Stimulated activated naive CD8-positive, alpha-beta T cell treated with anti-CD3 and anti-CD28 coated beads, Interleukin-15, amount 100 ng/mL, for 72 hours (primary cell): Measurements from ENCODE around the gene CCDC158.
A peak's percentile ranks its signal among the peaks of the same experiment; 100 is the strongest.
"Not testable (repeated sequence)": the region's sequence is repeated elsewhere in the genome, so short reads cannot be mapped to it uniquely, and the experiment has no call there.

Experiments used
- ATAC-seq: fragments of 150-1000 bp; cut with Tn5 transposase; 2 replicates; pipeline ENCODE4 v1.10.0; 2021; ENCODE audit warnings: mild to moderate bottlenecking, moderate library complexity
- DNase-seq, 2 donors: peaks; one replicate each; pipeline ENCODE4 v3.0.0; 2021 to 2022
- H3K27ac Mint-ChIP-seq, 2 donors: one replicate each; pipeline ENCODE4 v1.8.0; 2022; ENCODE audit warnings: mild to moderate bottlenecking in 2 of 2, mixed read lengths in 2 of 2, moderate library complexity in 2 of 2
- H3K27me3 Mint-ChIP-seq: one replicate; pipeline ENCODE4 v1.8.0; 2022; ENCODE audit warnings: mixed read lengths
- H3K4me1 Mint-ChIP-seq: one replicate; pipeline ENCODE4 v1.8.0; 2022; ENCODE audit warnings: mild to moderate bottlenecking, mixed read lengths
- H3K4me3 Mint-ChIP-seq, 2 donors: one replicate each; pipeline ENCODE4 v1.8.0; 2022; ENCODE audit warnings: mild to moderate bottlenecking in 2 of 2, mixed read lengths in 2 of 2, moderate library complexity in 1 of 2
- H3K9me3 Mint-ChIP-seq, 2 donors: one replicate each; pipeline ENCODE4 v1.8.0; 2022; ENCODE audit warnings: mixed read lengths in 2 of 2

CCDC158 gene

DNA sequence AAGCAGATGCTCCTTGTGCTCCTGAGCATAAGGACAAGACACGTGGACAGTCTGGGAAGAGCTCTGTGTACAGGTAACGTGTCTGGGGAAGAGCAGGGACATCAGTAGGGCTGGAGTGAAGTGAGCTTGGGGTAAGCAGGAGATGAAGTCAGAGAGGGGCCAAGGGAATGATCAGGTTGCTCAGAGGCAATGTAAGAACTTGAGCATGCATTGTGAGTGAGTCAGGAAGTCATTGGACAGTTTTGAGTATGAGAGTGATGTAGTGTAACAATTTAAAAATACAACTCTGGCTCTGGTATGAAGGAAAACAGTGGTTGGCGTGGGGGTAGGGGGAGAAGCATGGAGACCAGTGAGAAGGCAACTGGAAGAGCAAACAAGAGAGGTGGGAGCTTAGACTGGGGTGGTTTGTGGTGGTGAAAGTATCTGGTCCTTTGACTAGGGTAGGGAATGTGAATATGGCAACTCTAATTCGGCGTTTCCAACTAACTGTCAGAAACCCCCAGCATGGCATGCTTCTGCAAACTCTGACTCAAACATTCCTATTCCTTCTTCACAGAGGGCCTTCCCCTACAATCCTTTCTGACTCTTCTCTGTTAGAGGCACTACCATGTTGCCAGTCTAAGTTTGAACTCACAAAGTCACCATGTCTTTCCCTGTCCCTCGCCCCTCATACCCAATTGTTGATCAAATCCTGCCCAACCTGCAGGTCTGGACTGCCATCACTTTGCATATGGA lies 57.2 kb downstream of the CCDC158 start:
- Mint-ChIP-seq H3K27ac (no peak overlapping the region), H3K4me3 (no peak overlapping the region), H3K27me3 (peaks cover 7% of the 10 kb centered on the region), H3K4me1 (no peaks in the 10 kb centered on the region), H3K9me3 (peaks cover 9 to 16% of the 10 kb centered on the region in 2 donors)
- ATAC-seq (no peak), DNase-seq (no peak)

DNA sequence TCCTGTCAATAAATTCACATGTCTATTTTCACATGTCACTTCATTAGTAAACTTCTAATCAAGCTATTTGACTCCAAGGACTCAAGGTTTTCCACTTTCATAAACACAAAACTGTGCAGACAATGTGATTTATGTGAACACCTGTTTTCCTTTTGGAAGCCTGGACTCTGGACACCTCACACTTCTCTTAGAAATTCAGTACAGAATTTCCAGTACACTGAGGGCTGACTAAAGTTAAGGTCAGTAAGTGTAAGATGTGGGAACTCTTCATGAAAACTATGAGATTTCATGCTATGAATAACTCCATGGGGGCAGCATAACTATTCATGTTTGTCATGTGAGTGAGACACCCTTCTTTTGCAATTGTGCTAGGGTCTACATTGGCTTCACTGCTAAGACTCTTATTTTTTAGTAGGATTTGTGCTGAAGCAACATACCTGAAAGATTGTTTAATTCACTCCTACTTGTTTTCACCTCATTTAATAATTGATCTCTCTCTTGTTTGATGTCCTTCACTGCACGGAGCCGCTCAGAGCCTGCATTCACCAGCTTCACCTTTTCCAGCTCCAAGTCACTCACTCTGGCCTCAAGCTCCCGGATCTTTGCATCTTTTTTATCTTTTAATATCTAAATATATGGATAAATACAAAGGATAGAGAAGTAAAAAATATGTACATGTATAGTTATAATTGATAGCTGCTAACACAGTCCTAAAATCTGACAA lies 59.1 kb downstream of the CCDC158 start:
- Mint-ChIP-seq H3K27me3 (peaks cover 7% of the 10 kb centered on the region), H3K27ac (no peak overlapping the region), H3K9me3 (peaks cover 20 to 30% of the 10 kb centered on the region in 2 donors), H3K4me1 (no peaks in the 10 kb centered on the region), H3K4me3 (no peak overlapping the region)
- DNase-seq (no peak), ATAC-seq (no peak)

DNA sequence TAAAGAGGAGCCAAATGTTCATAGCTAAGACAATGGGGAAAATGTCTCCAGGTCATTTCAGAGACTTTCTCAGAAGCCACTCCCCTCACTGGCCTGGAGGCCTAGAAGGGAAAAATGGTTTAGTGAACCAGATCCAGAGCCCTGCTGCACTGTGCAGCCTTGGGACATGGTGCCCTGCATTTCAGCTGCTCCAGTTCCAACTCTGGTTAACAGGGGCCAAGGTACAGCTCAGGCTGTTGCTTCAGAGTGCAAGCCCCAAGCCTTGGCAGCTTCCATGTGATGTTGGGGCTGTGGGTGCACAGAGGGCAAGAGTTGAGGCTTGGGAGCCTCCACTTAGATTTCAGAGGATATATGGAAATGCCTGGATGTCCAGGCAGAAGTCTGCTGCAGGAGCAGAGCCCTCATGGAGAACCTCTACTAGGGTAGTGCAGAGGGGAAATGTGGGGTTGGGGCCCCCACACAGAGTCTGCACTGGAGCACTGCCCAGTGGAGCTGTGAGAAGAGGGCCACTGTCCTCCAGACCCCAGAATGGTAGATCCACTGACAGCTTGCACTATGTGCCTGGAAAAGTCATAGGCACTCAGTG lies 61.0 kb downstream of the CCDC158 start:
- not testable (repeated sequence) for H3K27me3 Mint-ChIP-seq, ATAC-seq, DNase-seq, H3K27ac Mint-ChIP-seq, H3K4me3 Mint-ChIP-seq, H3K4me1 Mint-ChIP-seq
- H3K9me3 Mint-ChIP-seq = peaks cover 20 to 30% of the 10 kb centered on the region in 2 donors

GRCh38 chr4:76357981-76358380 lies 63.0 kb downstream of the CCDC158 start:
- H3K27me3 Mint-ChIP-seq = no peaks in the 10 kb centered on the region
- H3K4me1 Mint-ChIP-seq = no peaks in the 10 kb centered on the region
- ATAC-seq (no peak), DNase-seq (no peak)
- no peak overlapping the region for H3K27ac Mint-ChIP-seq
- H3K4me3 Mint-ChIP-seq = no peak overlapping the region
- H3K9me3 Mint-ChIP-seq = peaks cover 20 to 30% of the 10 kb centered on the region in 2 donors

DNA sequence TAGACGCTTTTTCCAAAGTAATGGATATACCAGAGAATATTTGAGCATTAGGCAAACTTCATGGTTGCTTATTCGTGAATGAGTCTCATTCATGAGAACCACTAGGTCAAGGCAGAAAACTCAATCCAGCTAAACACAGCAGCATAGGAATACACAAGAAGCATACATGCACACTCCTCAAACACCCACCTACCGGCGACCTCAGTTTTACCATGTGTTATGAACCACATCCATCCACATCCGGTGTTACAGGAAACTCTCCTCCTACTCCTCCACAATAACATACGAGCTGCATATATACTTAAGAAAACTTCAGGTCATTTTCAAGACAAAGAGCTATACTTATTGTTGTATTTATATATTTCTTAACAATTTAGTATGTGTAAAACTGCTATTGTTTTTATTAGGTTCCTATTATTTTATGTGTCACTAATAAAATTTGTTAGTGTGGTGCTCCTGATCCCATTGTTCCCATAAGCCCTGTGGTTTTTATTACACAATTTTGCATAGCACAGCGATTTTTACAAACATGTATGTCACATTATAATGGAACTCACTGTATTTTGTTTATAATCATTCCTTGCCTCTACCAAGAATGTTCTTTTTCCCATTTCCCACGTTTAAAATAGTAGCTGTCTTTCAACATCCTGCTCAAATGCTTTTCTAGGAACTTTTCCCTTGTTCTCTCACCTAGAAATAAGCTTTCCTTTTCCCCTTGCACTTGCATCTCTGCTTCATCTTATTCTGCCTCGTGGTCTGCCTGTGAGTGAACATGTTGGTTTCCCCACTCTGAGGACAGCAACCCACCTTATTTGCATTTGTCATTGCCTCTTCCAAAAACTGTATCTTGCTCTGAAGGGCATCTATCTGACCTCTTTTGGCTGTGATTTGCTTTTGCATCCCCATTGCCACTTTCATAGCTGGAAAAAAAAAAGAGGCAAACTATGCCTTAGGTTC lies 66.1 kb downstream of the CCDC158 start:
- no peak overlapping the region for H3K27ac Mint-ChIP-seq
- no peaks in the 10 kb centered on the region for H3K4me1 Mint-ChIP-seq
- H3K27me3 Mint-ChIP-seq = no peaks in the 10 kb centered on the region
- peak overlapping the region in 1 of 2 donors; percentile 26 for H3K4me3 Mint-ChIP-seq
- peaks cover 20 to 23% of the 10 kb centered on the region in 2 donors for H3K9me3 Mint-ChIP-seq
- ATAC-seq (peak; percentile 88), DNase-seq (no peak)

DNA sequence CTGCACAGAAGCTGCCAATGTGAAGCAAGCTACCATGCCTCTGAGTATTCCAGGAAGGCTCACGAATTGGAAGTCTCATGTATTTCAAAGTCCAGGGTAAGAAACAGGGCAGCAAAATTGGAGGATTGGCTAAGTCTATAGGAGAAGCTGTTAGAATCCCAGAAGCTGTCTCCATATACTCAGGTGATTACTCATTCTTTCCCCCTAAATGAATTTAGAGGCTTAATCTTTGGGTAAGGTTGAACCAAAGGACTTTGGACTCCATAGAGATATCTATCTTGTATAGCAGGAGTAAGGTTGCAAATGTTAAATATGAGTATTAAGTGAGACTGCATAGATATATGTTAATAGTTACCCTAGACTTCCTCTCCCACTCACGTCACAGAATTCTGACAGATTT lies 78.1 kb downstream of the CCDC158 start:
- Mint-ChIP-seq H3K27ac (no peak overlapping the region), H3K4me3 (no peak overlapping the region), H3K4me1 (no peaks in the 10 kb centered on the region), H3K27me3 (no peaks in the 10 kb centered on the region), H3K9me3 (peaks cover 11 to 12% of the 10 kb centered on the region in 2 donors)
- DNase-seq = no peak
- ATAC-seq = no peak

- Mint-ChIP-seq H3K27me3 (no peaks in the 10 kb centered on the region), H3K4me1 (no peaks in the 10 kb centered on the region), H3K27ac (no peak overlapping the region), H3K9me3 (peaks cover 6 to 8% of the 10 kb centered on the region in 2 donors), H3K4me3 (no peak overlapping the region)
- ATAC-seq = no peak
- no peak for DNase-seq
Observed at GRCh38 chr4:76342191-76342590, 78.8 kb downstream of the CCDC158 start.

DNA sequence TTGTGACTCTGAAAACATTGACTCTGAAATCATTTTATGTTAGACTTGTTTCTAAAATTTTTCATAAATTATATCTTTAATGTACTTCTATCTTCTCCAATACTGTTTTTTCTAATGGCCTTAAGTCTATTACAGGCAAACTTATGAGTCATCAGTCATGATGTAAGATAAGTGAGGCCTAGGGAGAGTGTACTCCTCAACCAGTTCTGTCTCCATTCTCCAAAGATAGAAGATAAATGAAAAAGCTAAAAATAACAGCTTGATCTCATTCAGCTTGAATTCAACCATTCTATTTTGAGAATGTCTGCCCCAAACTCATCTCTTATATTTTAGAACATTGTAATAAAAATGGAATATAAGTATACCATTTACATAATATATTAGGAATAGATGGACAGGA lies 79.9 kb downstream of the CCDC158 start:
- no peak overlapping the region for H3K4me3 Mint-ChIP-seq
- H3K27ac Mint-ChIP-seq = no peak overlapping the region
- no peaks in the 10 kb centered on the region for H3K4me1 Mint-ChIP-seq
- ATAC-seq (no peak), DNase-seq (no peak)
- no peaks in the 10 kb centered on the region for H3K9me3 Mint-ChIP-seq
- no peaks in the 10 kb centered on the region for H3K27me3 Mint-ChIP-seq

GRCh38 chr4:76339364-76339763 lies 81.6 kb downstream of the CCDC158 start:
- Mint-ChIP-seq H3K27ac (no peak overlapping the region), H3K27me3 (no peaks in the 10 kb centered on the region), H3K4me3 (no peak overlapping the region), H3K4me1 (no peaks in the 10 kb centered on the region), H3K9me3 (no peaks in the 10 kb centered on the region)
- ATAC-seq = no peak
- DNase-seq = no peak

DNA sequence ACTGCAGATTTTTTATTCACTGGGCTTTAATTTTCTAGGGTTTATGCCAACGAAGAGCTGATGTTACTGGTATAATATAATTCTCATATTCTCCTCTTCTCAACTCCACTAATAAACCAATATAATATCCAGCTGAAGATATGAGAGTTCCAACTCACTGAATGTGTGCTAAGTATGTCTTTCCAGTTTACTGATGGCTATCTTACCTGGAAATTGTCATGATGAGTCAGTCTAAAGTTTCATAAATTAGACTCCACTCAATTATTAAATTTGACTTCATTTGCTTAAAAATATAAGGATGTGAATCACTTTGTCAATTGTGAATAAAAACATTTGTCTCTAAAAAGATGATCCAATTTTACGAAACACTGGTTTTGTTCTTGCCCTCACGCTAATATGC lies 86.1 kb downstream of the CCDC158 start:
- H3K27ac Mint-ChIP-seq = no peak overlapping the region
- DNase-seq (no peak), ATAC-seq (no peak)
- no peaks in the 10 kb centered on the region for H3K4me1 Mint-ChIP-seq
- H3K27me3 Mint-ChIP-seq = no peaks in the 10 kb centered on the region
- H3K9me3 Mint-ChIP-seq = no peaks in the 10 kb centered on the region
- no peak overlapping the region for H3K4me3 Mint-ChIP-seq

DNA sequence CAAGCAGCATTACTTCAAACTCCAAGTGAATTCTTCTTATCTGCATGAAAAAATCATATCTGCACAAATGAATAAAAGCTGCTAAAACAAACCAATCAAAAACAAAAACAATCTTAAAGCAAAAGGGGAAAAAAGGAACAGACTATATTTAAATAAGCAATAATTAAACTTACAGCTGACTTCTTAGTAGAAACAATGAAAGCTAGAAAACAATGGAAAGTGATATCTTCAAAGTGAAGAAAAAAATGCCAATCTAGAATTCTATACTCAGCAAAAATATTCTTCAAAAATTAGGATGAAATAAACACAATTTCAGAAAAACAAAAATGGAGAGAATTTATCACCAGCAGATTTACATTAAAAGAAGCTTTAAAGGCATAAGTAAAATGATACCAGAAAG lies 94.4 kb downstream of the CCDC158 start:
- Mint-ChIP-seq H3K4me3 (no peak overlapping the region), H3K27me3 (peaks cover 8% of the 10 kb centered on the region), H3K27ac (no peak overlapping the region), H3K9me3 (peaks cover 30 to 32% of the 10 kb centered on the region in 2 donors), H3K4me1 (no peaks in the 10 kb centered on the region)
- DNase-seq (no peak), ATAC-seq (no peak)

- H3K4me3 Mint-ChIP-seq = no peak overlapping the region
- DNase-seq (no peak), ATAC-seq (no peak)
Observed at GRCh38 chr4:76325072-76325471, 95.9 kb downstream of the CCDC158 start.

DNA sequence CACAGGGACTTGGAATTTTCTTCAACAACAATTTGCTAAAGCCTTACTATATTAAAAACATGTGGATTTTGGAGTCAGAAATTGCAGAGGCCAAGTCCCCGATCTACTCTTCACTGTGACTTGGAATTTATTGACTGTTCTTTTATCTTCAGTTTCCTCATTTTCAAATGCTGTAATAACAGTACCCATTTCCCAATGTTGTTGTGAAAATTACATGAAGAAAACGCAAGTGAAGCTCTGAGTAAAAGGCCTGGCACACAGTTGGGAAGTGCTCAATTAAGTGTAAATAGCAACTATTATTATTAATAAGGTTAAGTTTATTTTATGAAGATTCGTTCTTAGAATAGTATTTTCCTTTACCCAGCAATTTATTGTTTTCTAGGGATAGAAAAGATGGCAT lies 98.7 kb downstream of the CCDC158 start:
- no peak overlapping the region for H3K4me3 Mint-ChIP-seq
- DNase-seq (no peak), ATAC-seq (no peak)
- no peaks in the 10 kb centered on the region for H3K27me3 Mint-ChIP-seq
- peaks cover 28% of the 10 kb centered on the region in 2 donors for H3K9me3 Mint-ChIP-seq
- H3K27ac Mint-ChIP-seq = no peak overlapping the region
- no peaks in the 10 kb centered on the region for H3K4me1 Mint-ChIP-seq

More at GRCh38 chr4:76325072-76325471, 95.9 kb downstream of the CCDC158 start:
- no peaks in the 10 kb centered on the region for H3K4me1 Mint-ChIP-seq
- H3K9me3 Mint-ChIP-seq = peaks cover 32 to 35% of the 10 kb centered on the region in 2 donors
- H3K27ac Mint-ChIP-seq = no peak overlapping the region
- H3K27me3 Mint-ChIP-seq = peaks cover 8% of the 10 kb centered on the region

- no peak for ATAC-seq
- H3K4me3 Mint-ChIP-seq = no peak overlapping the region
- no peak overlapping the region for H3K27ac Mint-ChIP-seq
- H3K27me3 Mint-ChIP-seq = no peaks in the 10 kb centered on the region
- H3K9me3 Mint-ChIP-seq = peaks cover 20 to 37% of the 10 kb centered on the region in 2 donors
- DNase-seq = no peak
- H3K4me1 Mint-ChIP-seq = no peaks in the 10 kb centered on the region
Observed at GRCh38 chr4:76316131-76316530, 104.8 kb downstream of the CCDC158 start.

DNA sequence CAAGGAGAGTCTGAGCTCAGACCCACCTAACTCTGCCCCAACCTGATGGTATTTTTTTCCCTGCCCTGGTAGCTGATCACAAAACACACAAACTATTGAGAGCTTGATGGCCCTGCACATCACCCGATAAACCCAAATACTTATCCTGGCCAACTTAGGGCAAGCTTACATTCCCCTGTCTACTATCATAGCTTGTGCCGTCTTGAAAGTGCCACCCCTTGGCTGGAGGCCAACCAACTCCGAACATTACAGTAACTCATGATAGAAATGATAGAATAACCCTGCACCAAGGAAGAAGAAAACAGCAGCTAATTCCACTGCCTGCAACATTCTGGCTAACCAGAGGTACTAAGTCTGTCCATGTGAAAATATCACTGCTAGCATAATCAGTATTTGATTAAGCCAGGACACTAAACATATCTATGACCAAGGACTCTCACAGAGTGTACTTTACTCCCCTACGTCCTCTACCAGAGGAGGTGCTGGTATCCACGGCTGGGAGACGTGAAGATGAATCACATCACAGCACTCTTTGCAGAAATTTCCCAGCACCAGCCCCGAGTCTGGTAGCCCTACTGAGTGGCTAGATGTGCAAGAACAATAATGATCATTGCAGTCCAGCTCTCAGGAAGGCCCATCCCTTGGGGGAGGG lies 105.5 kb downstream of the CCDC158 start:
- DNase-seq (no peak), ATAC-seq (no peak)
- no peaks in the 10 kb centered on the region for H3K4me1 Mint-ChIP-seq
- H3K27me3 Mint-ChIP-seq = no peaks in the 10 kb centered on the region
- peaks cover 20 to 37% of the 10 kb centered on the region in 2 donors for H3K9me3 Mint-ChIP-seq
- H3K27ac Mint-ChIP-seq = no peak overlapping the region
- no peak overlapping the region for H3K4me3 Mint-ChIP-seq
